H1 (cell line): Measurements from ENCODE around the gene CLDN3.

Experiments used
- USF2 ChIP-seq: IDR thresholded peaks from 2 replicates; pipeline ENCODE4 v1.6.1; 2011; ENCODE audit warnings: low read length, improper control_type of control experiment
- YY1 ChIP-seq: IDR thresholded peaks from 2 replicates; pipeline ENCODE4 v1.6.1; 2011; ENCODE audit warnings: low read depth, mild to moderate bottlenecking, low read length

GRCh38 chr7:73769481-73770001, 529 bp downstream of the CLDN3 start:
- TF ChIP-seq USF2: no peak
- TF ChIP-seq YY1: no peak
